Stimulated activated CD4-positive, alpha-beta T cell treated with anti-CD3 and anti-CD28 coated beads, Interleukin-1b, Interleukin-23, amount 100 ng/mL, for 1 hour (primary cell): ENCODE measurements around the gene L3MBTL4.
"Not testable (repeated sequence)": the region's sequence is repeated elsewhere in the genome, so short reads cannot be mapped to it uniquely, and the experiment has no call there.

Experiments used
- DNase-seq, 2 donors: peaks; one replicate each; pipeline ENCODE4 v3.0.0-alpha.2; 2020; ENCODE audit warnings: low read depth in 2 of 2

L3MBTL4 gene

DNA sequence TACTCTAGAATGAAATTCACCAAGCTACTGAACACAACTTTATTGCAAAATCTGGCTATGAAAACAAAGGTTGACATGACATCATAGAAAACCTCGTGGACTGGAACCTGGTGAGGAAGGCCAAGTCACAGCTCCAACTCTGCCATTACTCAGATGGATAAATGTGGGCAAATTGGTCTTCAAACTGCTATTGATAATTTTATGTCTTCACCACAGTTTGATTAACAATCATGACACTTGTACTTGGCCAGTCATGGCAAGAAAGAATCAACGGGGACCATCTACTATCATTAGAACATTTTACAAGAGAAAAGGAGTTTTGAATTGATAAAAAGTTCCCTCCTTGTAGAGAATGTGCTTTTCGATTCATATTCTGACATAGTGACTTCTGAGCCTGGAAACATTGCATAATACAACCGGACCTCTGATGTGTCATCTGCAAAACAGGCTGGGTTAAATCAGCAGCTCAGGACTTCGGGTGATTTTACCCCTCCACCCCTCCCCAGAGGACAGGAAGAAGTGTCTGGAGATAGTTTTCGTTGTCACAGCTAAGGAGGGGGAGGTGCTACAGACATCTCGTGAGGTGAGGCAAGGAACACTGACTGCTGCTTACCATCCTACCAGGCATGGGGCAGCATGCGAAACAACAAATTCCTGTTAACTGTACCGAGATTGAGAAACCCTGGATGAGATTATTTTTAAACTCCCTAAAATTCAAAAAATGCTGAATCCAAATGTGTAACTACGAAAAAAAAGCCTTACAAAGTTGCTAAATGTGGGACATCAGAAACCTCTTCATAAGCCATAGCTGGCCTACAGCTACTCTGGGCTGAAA, 8.4 kb downstream of the L3MBTL4 start:
- DNase-seq = no peak

DNA sequence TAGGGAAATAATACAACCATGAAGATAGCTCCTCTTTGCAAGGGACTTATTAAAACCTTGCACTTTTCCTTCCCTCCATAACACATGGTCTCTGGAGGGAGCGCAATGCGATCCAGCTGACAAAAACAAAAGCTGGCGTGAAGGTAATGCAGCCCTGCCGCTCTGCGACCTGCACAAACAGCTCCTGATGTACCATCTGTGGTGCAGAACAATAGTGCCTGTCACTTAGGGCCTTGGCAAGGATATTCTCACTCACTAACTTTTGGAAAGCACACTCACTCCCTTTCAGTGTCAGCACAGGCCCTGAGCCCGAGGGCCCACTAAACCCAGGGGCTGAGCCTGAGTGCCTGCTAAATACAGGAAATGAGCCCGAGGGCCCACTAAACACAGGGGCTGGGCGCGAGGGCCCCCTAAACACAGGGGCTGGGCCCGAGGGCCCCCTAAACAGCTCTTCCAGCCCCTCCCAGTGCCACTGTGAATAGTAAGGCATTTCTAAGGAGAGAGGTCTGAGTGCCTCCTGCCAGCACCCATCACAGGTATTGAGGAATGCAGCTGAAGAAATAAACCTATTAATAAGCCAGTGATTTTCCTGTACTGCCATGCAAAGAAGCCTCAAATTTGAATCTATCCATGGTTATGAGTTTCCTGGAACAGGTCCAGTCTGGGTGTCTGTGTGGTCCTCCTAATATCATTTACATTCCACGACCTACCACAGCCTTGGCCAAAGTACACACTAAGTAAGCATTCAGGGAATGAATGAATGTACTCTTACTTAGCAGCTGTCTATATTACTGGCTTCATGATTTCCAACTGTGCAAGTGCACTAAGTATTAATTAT, 9.3 kb downstream of the L3MBTL4 start:
- DNase-seq = no peak

DNA sequence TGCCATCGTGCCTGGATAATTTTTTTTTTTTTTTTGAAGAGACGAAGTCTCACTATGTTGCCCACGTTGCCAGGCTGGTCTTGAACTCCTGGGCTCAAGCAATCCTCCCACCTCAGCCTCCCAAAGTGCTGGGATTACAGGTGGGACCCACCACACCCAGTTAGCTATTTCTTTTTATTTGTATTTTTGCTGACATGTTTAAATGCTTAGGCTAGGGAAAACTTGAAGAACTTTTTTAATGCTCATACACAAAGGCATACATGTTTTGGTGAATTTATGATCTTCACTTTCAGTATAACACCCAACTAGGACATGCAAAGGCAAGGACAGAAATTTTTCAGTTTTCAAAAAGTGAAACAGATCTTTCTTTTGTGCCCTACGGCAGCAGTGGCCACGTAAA, 9.9 kb downstream of the L3MBTL4 start:
- DNase-seq = no peak

DNA sequence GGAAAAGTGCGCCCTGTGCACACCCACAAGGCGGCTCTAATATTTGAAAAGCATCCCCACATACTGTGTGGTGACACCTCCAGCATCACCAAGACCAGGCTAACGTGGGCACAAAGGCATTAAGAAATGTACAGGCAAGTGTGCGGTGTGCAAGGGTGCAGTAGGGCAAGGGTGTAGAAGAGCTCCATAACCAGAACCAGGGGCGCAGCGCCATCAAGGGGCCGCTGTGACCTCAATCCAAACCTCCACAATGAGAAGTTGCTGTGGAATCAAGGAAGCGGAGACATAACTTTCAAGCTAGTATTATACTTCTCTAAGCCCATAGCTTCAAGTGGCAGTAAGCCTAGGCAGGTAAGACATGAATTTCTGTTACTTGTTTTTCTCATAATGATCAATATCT, 13.0 kb downstream of the L3MBTL4 start:
- no peak for DNase-seq

DNA sequence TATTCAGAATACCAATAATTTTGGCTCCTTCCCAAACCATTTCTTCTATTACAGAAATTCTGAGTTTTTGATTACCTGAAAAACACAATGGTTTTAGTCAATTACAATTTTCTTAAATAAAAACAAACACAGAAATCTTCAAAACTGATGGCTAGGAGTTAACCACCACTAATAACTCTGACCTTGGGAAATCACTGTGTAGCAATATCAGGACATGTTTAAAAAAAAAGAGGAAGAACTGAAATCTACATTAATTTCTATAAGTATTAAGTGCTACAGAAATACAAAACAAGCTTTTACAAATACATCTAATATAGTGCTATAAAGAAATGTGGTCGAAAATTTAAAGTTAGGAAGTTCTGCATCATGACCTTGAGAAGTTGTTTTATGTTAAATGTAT, 14.9 kb downstream of the L3MBTL4 start:
- DNase-seq = no peak

DNA sequence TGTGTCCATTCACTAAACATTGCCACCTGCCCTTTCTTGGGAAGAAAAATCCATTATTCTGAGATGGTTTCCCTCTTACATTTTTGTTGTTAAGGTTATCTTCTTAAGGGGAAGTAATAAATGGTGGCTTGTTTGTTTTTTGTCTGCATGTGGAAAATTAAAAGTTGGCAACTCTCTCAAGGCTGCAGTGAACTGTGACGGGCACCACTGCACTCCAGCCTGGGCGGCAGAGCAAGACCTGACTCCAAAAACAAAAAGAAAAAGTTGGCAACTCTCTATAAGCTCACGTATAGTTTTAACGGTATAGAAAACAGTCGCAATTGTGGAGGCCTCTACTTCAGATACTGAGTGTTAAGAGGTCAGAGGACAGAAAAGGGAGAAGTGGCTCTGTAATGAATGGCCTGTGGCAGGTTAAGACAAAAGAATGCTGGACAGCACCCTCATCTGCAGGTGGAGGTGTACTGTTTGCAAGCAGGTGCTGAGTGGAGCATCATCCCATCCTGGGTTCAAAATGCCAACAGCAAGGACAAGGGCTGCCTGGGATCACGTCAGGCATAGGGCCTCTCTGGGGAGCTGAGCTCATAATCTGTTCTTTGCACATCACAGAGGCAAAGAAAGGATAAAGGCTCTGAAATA, 16.7 kb downstream of the L3MBTL4 start:
- no peak for DNase-seq

DNA sequence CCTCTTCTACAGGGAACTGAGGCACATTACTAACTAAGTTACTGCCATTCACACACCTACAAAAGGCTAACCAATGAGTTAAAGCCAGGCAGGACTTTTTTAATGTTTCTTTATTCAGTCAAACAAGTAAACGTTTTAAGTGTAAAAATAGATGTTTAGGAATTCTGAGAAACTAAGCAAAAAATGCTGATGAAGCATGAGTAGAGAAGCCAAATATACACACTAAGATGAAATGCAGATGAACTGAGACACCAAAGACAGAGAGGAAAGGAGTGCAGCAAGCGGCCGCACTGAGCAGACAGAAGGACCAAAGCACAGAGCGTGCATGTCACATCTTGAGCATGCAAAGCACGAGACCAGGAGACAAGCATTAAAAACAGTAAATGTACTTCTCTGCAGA, 17.9 kb downstream of the L3MBTL4 start:
- no peak for DNase-seq

DNA sequence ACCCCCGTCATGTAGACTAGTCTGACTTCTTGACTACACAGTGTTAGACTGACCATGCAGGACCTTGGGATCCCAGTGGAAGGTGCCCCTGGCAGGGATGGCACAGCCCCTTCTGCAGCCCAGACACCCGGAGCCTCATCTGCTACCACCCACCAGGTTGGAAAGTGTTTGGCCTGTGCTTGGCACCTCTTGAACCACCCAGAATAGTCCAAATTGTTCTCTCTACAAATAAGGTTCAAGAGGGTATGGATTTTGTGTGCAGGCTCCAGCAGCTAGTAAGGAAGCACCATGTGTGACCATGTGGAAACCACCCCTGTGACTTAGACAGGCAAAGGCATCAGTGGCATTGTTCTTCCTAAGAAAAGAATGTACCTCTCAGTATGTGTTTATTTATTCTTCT, 18.4 kb downstream of the L3MBTL4 start:
- DNase-seq = no peak

DNA sequence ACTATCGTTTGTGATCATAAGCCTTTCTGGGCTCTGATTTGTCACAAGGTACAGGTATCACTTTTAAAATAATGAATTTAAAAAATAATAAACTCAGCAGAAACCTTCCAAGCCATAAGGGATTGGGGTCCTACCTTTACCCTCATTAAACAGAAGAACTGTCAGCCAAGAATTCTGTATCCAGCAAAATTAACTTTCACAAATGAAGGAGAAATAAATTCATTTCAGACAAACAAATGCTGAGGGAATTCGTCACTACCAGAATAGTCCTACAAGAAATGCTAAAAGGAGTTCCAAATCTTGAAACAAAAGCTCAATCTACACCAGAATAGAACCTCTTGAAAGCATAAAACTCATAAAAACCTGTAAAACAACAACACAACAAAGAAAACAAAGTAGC, 25.7 kb downstream of the L3MBTL4 start:
- no peak for DNase-seq

DNA sequence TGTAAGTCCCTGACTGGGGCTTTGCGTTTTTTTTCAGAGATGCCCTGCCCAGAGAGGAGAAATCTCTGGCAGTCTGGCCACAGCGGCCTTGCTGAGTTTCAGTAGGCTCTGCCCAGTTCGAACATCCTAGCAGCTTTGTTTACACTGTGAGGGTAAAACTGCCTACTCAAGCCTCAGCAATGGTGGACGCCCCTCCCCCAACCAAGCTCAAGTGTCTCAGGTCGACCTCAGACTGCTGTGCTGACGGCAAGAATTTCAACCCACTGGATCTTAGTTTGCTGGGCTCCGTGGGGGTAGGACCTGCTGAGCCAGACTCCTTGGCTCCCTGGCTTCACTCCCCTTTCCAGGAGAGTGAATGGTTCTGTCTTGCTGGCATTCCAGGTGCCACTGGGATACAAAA, 31.7 kb downstream of the L3MBTL4 start:
- DNase-seq = no peak

DNA sequence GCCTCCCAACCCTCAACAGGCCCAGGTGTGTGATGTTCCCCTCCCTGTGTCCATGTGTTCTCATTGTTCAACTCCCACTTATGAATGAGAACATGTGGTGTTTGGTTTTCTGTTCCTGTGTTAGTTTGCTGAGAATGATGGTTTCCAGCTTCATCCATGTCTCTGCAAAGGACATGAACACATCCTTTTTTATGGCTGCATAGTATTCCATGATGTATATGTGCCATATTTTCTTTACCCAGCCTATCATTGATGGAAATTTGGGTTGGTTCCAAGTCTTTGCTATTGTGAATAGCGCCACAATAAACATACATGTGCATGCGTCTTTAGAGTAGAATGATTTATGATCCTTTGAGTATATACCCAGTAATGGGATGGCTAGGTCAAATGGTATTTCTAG, 37.2 kb downstream of the L3MBTL4 start:
- not testable (repeated sequence) for DNase-seq

DNA sequence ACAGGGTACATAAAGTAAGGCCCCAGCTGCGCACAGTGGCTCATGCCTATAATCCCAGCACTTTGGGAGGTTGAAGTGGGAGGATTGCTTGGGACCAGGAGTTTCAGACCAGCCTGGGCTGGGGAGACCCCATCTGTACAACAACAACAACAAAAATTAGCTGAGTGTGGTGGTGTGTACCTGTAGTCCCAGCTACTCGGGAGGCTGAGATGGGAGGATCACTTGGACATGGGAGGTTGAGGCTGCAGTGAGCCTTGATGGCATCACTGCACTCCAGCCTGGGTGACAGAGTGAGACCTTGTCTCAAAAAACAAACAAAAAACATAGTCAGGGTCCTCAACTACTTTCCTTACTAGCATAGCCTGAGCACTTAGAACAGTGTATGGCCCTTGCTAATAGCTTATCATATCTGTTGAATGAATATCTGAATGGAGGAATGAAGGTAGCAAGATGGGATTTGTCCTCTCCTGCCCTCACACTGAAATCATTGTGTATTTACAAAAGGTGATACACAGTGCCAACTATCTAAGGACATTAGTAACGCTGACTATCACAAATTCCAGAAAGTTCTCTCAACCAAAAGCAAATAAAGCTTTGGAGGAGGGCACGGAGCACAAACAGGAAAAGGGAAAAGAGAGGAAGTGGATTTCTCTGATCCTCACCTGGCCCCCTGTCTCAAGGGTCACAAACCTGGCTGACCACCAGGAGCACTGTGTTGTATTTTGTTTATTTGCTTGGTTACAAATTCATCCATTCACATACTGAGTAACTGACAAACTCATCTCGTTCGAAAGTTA, 38.1 kb downstream of the L3MBTL4 start:
- DNase-seq = no peak

DNA sequence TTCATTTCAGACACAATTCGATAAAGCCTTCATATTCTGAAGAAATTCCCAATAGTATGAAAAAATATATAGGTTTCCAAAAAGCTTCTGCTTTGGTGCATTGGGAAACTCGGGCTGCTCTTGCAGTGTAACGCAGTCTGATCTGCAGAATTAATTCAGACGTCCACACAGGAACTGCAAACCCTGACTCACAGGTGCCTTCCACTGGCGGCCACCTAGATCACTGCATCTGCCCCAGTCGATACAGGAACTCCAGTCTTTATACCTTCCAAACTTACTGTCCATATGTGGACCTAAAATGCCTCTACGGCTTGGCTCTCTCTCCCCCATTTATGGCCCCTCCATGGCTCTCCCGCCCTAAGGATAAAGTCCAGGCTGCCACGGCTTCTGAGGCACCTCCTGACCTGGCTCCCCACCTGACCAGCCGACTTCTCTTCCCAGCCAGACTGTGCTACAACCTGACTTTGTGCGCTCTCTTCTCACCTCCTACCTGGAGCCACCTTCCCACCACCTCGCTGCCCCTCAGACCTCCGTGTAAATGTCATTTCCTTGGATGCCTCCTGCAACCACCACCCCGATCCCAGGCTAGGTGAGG, 39.7 kb downstream of the L3MBTL4 start:
- DNase-seq = no peak

DNA sequence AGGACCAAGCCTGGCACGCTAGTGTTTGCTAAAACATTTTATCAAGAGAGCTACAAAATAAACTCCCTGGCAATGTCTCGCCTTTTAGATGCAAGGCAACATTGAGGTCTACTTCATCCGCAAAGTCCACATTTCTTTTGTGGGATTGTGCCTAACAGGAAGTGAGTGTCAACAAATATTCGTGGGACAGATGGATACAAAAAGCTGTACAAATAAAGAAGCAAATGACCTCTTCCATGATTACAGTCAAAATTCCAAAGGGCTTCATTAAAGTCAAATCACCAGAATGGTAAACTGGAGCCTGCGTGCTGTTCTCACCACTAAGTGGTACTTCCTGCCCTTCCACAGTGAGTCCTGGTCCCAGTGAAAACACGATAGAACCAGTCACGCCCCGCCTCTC, 40.4 kb downstream of the L3MBTL4 start:
- no peak for DNase-seq

DNA sequence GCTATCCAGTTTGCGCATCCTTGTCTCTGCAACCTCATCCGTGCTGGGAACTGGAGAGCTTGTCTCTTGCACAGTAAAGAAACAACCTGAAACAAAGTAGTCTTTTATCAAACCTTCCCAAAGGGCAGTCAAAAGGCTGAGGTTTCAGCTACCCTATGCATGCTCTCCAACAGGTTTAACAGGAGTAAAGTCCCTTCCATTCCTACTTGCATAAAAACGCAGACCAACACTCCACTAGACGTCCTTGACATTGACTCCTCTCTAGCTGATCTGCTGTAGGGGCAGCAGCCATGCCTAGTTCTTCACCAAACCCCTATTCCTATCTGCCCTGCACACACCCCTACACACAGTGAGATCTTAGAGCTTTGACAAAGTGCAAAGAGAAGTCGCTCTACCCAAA, 41.5 kb downstream of the L3MBTL4 start:
- no peak for DNase-seq

DNA sequence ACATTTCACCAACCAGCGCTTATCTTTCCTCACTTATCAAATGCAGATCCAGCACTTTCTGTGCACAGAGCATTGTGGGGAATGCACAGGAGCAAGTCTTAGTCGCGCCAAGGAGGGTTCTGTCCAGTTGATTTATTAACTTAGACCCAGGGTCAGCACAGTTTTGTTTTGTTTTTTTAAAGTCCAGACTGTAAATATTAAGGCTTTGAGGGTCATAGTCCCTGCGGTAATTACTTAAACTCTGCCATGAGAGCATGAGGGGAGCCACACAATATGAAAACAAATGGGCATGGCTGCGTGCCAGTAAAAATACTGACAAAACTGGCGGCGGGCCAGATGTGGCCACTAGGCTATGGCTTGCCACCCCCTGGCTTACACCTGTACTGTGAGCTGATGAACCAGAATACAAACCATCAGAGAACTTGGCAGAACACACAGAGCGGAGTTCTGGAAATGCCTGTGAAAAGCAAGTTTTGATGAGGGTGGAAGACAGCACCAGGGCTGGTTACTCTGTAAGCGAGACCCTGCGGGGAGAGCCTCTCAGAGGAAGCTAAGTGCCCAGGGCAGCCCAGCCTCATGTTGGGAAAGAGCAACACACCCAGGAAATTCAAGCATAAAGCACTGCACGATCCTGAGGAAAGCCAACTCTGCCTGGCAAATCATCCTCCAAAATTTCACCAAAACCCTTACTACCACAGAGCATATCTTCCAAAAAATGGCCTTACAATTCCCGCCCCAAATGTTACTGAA, 43.6 kb downstream of the L3MBTL4 start:
- no peak for DNase-seq

DNA sequence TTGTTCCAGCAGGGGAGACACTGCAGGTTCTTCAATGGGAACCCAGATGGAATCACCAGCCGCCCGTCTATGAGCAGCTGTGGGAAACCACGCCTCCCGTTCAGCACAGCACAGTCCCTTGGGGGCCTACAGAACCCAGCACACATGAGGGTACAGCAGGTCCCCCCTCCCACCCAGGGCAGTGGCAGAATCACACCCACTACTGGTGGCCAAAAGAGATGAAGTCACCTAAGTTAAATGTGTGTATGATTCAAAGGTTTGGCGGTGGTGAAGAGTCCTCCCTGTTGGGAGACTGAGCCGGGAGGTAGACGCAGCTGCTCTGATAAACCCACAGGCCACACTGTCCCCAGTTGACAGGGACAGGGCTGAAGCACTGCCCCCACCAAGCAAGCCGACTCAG, 44.3 kb downstream of the L3MBTL4 start:
- DNase-seq = no peak

DNA sequence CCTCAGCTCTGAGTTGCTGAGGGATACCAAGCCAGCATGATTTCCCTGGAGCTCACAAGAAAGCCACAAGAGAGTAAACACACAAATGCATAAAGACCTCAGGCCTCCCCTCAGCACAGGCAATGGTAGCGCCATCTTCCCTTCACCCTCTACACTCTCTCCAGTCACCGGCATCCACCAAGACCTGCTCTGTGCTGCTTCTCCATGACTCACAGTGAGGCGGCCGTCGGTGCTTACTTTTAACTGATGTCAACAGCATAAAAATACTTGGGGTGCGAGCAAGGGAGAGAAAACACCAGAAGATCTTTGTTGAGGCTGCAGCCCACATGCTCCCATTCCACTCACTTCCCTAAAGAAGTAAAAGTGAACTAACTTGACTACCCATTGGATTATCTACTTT, 46.7 kb downstream of the L3MBTL4 start:
- no peak for DNase-seq

DNA sequence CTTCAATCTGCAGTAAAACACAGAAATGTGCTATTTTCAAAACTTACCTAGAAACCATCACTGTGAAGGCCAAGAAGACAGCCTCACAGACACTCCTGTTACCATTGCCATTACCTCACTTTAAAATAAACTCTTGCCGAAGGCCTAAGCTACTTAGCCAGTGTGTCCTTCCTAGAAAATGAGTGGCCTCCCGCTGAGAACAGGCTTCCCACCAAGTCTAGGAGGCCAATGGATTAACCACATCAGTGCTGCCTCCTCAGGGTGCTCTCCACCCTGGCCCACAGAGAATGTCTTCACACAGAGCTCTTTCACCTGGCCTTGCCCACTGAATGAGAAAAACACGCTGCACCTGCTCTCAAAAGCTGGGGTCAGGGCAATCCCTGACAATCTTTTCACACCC, 47.5 kb downstream of the L3MBTL4 start:
- no peak for DNase-seq

DNA sequence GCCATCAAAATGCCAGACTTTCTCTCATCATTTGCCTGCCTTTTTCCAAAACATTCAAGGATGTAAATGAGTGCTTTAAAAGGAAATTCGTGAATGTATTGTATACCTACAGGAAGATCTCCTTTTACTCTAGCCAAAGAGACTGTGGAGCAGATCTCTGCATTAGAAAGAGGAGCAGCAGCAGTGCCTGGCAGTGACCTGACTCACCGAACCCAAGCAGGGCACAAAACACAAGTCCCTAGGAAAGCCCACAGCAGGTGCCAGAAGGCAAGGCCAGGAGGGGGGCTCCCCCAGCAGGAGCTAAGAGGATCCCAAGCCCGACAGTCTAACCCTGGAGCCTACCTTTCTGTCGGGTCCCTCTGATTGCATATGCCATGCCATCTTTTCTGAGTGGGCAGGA, 47.9 kb downstream of the L3MBTL4 start:
- DNase-seq = no peak

DNA sequence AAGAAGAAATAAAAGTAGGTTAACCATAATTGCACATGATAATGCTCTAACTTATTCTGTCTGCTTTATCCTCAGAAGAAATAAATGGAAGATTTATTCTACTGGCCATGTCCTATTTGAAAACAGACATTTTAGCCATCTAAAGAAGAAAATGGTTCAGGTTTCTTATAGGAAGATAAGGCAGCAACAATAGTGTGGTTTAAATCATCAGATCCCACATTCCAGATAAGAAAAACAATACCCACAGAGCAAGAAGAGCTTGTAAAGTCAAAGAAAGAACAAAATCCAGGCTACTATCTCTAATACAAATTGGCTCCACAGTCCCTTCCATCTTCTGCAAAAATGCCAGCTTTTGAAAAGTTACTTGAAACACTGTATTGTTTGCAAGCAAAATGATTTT, 49.3 kb downstream of the L3MBTL4 start:
- no peak for DNase-seq
